Inferior parietal cortex (tissue), 1 donor: ENCODE results near the gene CHCHD6.

Source experiments
- DNase-seq: peaks from one replicate; pipeline ENCODE4 v3.0.0-alpha.2; 2016; ENCODE audit errors: extremely low spot score

CHCHD6 gene

GRCh38 chr3:126959136-126959920 is 255.3 kb downstream of the CHCHD6 start:
- no peak for DNase-seq

- no peak for DNase-seq
Measured at GRCh38 chr3:126959921-126960603, 256.0 kb downstream of the CHCHD6 start.

- no peak for DNase-seq
Measured at GRCh38 chr3:126960604-126960995, 256.6 kb downstream of the CHCHD6 start.

GRCh38 chr3:126961191-126961790 is 257.3 kb downstream of the CHCHD6 start:
- DNase-seq, result no peak

- no peak for DNase-seq
Measured at GRCh38 chr3:126961791-126962461, 257.9 kb downstream of the CHCHD6 start.

GRCh38 chr3:126962756-126963155 is 258.7 kb downstream of the CHCHD6 start:
- no peak for DNase-seq

- DNase-seq, result no peak
Measured at GRCh38 chr3:126963261-126964190, 259.5 kb downstream of the CHCHD6 start.

- DNase-seq, result no peak
Measured at GRCh38 chr3:126964261-126964660, 260.2 kb downstream of the CHCHD6 start.

GRCh38 chr3:126964950-126965349 is 260.9 kb downstream of the CHCHD6 start:
- no peak for DNase-seq

GRCh38 chr3:126965526-126966080 is 261.6 kb downstream of the CHCHD6 start:
- DNase-seq, result no peak

GRCh38 chr3:126967386-126967785 is 263.3 kb downstream of the CHCHD6 start:
- DNase-seq, result no peak

GRCh38 chr3:126968391-126969390 is 264.7 kb downstream of the CHCHD6 start:
- no peak for DNase-seq

GRCh38 chr3:126969586-126969985 is 265.5 kb downstream of the CHCHD6 start:
- no peak for DNase-seq

GRCh38 chr3:126970101-126970500 is 266.1 kb downstream of the CHCHD6 start:
- DNase-seq, result no peak

GRCh38 chr3:126970921-126971320 is 266.9 kb downstream of the CHCHD6 start:
- no peak for DNase-seq

GRCh38 chr3:126971891-126972351 is 267.9 kb downstream of the CHCHD6 start:
- no peak for DNase-seq

GRCh38 chr3:126972866-126973265 is 268.8 kb downstream of the CHCHD6 start:
- no peak for DNase-seq

- no peak for DNase-seq
Measured at GRCh38 chr3:126973814-126974213, 269.8 kb downstream of the CHCHD6 start.

- no peak for DNase-seq
Measured at GRCh38 chr3:126974756-126975155, 270.7 kb downstream of the CHCHD6 start.
